CD4-positive, alpha-beta T cell treated with Interleukin-4 for 4 hours (primary cell): ENCODE data around the gene CHCHD4.

Experiments used
- DNase-seq: peaks from one replicate; pipeline ENCODE4 v3.0.0-alpha.2; 2020

Gene CHCHD4

DNA sequence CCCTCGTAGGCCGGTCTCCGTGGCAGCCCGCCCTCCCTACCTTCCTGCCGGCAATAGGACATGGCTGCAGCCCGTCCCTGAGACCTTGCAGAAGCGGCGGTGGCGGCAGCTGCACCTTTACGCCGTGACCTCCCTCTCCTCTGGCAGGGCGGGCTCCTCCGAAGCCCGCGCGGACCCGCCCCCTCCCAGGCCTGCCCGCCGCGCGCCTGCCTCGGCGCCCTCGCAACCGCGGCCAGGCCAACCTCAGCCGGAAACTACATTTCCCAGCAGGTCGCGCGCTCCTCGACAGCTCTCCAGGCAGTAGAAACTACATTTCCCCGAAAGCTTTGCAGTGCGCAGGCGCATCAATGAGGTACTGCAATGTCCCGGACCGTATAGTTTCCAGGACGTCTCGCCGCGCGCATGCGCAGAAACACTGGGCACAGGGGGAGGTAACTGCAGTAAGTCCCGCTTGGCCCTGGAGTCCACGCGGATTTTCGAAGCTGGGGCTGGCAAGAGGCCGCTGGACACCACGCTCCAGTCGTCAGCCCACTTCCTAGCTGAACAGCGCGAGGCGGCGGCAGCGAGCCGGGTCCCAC is at the start of gene CHCHD4, which contains the start of gene TMEM43:
Gene CHCHD4, minus strand, starts transcription at position 256 of the 578 bp plus-strand sequence. Its CDS starts 194 bp downstream, at position 62.
Gene TMEM43, plus strand, starts transcription at position 438 of the 578 bp plus-strand sequence. CDS start 142 bp downstream, outside the sequence.
- peak; percentile 99 for DNase-seq

DNA sequence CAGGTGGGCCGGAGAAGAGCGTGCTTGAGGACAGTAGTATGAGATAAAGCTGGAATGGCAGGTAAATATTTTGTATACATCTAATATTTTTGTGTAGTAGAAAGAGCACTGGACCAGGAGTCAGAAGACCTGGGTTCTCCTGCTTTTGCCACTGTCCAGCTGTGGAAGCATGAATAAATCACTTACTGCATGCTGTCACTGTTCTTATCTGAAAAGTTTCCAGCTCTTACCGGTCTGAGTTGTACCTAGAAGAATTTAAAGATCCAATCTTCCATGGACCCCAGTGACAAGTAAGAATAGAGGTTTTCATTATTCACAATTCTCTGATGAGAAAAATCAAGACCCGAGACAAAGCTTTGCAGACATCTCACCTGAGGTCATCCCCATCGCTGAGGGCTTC is 47.8 kb upstream of the CHCHD4 start:
- no peak for DNase-seq

DNA sequence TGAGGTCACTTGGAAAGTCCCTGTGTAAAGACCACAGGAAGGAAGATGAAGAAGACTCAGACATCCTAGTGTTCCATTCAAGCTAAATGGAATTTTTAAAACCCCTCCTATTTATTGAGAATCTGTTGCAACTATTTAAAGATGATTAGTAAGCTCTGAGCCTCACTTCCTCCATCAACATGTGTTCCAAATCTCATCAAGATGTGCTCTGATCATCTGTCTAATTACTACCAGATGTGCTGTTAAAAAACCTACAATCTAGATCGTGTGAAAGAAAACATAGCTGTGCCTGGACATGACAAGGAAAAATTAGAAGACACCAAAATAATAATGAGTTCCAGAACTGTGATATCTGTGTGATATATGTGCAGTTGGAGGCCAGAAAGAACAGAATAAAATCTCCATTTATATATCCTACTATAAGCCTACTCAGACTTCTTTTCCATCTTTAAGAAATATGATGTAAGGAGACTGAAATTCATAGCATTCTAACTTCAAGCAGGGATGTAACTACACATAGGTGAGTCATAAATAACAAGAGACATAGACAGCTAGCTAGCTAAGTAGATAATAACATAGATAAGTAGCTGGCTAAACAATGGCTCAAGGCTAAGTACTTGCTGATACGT is 46.0 kb upstream of the CHCHD4 start:
- no peak for DNase-seq

DNA sequence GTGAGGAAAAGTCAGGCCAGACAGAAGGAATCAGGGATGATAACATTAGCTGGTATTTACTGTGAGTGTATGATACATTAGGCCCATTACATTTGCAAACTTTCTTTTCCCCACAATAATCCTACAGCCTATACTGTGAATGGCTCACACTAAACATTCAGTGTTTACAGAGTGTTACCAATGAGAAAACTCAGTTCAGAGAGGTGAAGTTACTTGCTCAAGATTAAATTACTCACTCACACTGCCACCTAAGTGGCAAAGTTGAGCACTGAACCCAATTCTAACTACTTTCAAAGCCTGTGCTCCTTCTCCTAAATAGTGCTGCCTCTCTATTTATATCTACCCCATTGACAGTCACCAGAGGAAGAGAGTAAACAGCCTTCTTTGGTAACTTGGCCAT is 45.2 kb upstream of the CHCHD4 start:
- no peak for DNase-seq

DNA sequence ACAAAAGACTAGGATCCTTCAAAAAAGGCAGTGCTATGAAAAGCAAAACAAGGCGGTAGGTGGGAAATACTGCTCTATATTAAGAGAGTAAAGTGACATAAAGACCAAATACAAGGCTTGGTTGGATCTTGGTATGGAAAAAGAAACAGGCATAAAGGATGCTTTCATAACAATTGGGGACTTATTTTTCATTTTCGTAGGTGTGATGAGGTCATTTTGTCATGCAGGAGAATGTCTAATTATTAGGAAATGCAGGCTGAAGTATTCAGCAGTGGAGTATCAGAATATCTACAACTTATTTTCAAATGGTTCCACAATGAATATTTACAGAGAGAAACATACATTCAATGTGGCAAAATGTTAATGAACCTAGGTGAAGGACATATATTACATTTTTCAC is 44.8 kb upstream of the CHCHD4 start:
- no peak for DNase-seq

DNA sequence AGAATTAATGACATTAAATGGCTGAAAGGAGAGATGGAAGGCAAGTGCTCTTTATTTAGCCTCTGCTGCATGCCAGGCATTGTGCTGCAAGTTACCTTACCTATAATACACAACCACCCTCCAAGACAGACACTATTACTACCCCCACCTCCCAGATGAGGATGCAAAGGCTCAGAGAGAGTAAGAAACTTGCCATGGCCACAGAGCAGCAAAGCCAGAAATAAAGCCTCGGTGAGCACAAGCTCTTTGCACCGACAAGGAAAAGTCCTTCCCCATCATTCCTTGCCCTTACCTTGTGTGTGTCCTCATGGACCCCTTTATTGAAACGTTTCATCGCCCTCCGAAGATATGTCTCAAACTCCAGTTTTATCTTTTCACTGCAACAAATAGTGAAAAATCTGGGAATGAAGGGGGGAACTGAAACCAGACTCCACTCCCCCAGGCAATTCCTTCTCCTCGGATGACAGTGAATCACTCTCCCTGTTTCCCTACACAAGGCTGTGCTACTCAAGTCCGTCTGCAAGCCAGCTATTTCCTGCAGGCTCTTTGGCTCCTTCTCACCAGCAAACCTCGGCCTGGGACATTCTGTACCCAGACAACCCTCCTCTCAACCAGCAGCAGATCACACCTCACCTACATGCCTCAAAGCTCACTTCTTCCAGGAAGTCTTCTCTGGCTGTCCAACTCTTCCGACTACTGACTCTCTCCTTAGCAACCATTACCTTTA is 42.4 kb upstream of the CHCHD4 start:
- DNase-seq, result no peak

DNA sequence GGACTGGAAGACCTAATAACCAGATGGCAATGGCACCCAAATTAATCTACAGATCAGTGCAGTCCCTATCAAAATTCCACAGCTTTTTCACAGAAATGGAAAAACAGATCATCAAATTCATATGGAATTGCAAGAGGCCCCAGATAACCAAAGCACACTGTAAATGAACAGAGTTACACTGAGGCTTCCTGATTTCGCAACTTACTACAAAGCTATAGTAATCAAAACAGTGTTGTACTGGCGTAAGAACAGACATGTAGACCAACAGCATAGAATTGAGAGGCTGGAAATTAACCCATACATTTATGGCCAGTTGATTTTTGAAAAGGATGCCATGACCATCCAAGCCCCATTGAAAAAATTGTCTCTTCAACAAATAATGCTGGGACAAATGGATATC is 37.5 kb upstream of the CHCHD4 start:
- DNase-seq, result no peak

DNA sequence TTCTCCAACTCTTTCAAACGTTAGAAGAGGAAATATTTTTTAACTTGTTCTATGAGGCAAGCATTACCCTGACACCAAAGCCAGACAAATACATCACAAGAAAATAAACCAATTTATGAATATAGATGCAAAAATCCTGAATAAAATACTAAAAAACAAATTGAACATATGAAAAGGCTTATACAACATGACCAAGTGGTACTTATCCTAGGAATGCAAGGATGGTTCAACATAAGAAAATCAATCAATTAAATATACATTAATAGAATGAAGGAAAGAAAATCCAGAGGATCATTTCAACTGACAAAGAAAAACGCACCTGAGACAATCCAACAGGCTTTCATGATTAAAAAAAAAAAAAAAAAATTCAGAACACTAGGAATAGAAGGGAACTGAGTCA is 36.6 kb upstream of the CHCHD4 start:
- no peak for DNase-seq

DNA sequence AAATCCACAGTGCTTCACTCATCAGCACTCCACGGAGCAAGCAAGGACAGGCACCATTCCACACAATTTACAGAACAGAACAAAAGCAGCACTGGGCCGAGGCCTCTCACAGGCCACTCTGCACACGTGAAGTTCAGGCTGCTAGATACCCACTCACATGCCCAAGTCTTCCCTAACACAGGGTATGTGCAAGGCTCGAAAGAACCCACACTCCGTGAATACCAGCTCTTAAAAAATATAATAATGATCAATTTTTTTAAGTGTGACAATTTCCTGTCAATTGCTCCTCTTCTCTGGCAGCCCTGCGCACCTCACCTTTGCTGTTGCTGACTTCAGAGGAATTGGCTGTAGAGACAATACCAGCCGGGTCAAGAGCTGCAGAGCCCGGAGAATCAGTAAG is 34.8 kb upstream of the CHCHD4 start:
- no peak for DNase-seq

DNA sequence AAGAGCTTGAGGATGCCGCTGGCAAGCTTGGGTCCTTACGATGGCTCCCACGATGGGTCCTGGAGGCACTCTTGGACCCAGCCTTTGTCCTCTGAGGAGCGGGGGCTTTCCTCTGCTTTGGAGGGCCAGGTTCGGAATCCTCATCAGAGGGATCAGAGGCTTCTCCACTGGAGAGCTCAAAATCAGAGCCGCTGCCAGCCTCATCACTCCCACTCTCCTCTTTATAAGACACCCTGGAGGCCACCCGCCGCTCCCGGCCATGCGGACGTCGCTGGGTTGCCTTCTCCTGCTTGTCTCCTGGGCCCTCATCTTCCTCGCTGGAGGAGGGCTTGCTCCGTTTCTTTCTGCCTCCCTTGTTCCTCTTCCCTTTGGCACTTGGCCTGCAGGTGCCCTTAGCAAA is 33.7 kb upstream of the CHCHD4 start:
- DNase-seq, result no peak

DNA sequence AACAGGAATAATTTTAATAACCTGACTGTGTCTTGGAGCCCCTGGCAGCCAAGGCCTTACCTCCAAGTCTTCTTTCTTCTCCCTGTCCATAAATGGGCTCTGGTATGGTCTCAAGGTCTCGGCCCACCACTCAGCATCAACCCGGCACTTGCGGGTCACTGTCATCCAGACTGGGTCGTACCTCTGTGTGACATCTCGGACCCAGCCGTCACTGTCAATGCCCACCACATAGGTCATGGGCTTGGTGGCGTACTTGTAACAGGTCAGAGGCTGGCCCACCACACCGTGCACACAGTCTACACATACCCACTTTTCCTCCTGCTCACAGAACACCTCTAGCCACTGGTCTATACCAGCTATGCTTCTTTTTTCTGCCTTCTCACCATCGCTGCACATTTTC is 33.3 kb upstream of the CHCHD4 start:
- DNase-seq, result no peak

DNA sequence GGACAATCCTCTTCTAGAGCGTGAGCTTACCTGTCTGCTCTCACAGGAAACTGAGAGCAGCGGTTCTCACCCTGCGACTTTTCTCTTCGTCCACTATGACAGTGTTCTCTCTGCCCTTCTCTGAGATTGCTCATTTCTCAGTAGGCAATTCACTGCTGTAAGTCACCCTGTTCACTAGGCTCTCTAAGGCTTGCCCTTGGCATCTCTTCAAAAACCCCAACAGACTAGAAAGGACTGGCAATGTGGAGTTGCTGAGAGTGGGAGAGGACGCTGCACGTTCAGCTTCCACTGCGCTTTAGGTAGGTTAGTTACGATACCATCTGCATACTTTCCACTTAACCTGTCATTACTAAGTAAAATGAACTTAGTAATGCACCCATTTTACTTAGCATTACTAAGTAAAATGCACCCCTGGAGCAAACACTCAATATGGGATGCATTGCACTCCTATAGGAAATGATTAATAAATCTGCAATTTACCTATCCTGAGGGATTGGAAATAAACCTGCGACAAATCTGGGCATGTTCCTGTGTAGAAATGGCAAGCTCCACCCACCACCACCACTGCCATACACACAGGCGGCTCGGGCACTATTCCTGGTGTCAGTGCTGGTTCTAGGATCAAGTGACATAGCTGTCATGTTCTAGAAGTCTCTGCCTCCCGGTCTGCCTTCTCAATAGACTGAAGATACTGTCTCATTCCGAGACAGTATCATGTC is 32.3 kb upstream of the CHCHD4 start:
- no peak for DNase-seq

DNA sequence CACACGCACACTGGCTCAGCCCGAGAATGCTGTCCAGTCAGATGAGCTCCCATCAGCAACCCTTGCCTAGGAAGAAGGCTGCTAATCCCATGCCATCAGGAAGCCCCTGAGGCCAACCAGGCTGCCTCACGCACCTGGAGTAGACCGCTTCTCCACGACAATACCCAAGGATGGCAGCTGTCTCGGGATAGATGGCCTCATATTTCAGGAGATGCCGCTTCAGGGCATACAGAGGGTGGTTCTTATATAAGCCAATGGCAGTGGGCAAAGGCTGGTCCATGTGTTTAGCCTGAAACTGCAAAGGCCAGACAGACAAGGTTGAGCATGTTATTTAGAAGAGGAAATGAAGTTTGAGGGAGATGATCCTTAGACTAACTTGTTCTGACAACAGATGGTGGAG is 31.5 kb upstream of the CHCHD4 start:
- no peak for DNase-seq

DNA sequence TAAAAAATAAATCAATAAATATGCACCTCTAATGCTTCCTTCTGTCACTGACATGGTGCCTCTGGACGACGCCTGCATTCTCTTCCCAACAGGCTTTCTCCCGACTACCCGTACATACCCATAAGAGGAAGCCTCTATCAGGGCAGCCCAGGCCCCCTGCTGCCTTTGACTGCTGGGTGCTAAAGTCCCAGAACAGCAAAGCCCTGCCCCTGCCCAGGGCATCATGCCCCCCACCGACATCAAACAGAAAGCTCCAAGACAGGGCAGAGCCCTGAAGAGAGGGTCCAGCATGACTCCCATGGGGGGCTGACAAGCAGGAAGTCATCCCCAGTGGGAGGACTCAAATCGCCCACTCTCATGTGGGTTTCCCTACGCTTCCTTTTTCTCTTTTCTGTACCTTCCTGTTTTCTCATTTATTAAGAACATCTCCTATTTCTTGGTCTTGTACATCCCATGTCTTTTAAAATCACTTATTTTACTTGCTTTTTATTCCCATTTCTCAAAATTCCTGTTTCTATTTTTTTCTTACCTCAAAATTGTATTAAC is 30.3 kb upstream of the CHCHD4 start:
- no peak for DNase-seq

DNA sequence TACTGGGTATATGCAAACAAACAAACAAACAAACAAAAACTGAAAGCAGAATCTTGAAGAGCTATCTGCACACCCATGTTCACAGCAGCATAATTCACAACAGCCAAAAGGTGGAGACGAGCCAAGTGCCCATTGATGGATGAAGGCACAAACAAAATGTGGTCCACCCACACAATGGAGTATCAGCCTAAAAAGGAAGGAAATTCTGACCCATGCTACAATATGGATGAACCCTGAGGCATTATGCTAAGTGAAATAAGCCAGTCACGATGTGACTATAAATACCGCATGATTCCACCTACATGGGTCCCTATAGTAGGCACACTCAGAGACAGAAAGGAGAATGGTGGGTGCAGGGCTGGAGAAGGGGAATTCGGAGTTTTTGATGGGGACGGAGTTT is 29.6 kb upstream of the CHCHD4 start:
- DNase-seq, result no peak

DNA sequence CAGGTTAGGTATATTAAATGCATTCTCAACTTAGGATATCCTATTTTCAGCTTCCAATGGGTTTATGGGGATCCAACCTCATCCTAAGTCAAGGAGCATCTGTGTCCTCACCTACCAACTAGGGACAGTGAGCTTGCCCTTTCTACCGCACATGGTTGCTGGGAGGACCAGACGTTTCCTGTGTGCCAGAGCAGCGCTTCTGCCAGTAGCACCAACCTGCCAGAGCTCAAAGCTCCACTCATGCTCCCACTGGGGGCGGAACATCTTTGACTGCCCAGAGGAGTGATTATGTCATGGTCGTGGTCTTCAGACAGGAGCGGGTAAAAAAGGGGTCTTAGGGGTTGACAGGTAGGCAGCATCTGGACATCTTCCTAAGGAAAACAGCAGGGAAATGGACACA is 29.0 kb upstream of the CHCHD4 start:
- no peak for DNase-seq

DNA sequence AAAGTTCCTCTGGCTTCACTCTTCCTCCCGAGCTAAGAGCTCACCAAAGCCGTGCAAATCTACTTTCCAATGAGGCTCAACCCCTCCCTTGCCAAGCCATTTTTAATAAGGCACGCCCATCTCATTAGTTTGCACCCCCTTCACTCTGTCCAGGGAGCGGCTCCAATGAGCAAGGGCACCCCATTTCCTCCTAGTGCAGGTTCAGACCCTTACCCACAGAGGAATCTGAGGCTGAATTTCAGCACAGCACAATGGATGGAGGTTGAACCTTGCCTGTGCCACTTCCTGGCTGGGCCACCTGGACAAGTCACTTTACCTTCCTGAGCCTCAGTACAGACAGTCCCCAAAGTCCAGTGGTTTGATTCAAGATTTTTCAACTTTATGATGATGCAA is 28.3 kb upstream of the CHCHD4 start:
- DNase-seq, result no peak

DNA sequence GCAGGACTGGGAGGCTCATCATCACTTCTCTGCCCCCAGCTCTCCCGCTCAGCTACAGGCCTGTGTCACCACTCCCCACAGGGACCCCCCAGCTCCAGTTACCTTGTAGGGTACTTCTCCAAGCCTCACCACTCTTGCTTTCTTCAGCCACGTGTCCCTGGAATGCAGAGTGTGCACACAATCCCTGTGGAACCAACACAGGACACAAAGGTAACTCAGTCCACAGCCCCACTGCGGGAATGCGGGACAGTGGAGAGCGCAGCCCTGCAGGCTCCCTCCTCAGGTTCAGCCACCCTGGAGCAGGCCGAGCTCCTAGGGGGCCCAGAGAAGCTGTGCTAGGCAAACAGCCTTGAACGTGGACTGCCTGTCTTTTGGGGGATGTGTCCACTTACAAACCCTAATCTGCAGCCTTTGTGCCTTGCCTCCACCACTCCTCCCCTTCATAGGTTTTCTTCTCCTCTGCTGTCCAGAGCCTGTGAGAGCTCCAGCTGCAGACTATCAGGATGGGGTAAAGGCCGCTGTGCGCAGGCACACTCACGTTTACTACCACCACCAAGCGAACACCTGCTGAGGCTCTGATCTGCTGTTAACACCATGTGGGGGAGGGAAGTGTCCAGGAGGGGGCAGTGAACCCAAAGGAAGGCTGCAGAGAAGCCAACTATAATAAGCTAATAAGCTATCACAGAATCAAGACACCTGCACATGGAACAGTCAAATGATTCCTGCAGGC is 27.7 kb upstream of the CHCHD4 start:
- peak; percentile 23 for DNase-seq

DNA sequence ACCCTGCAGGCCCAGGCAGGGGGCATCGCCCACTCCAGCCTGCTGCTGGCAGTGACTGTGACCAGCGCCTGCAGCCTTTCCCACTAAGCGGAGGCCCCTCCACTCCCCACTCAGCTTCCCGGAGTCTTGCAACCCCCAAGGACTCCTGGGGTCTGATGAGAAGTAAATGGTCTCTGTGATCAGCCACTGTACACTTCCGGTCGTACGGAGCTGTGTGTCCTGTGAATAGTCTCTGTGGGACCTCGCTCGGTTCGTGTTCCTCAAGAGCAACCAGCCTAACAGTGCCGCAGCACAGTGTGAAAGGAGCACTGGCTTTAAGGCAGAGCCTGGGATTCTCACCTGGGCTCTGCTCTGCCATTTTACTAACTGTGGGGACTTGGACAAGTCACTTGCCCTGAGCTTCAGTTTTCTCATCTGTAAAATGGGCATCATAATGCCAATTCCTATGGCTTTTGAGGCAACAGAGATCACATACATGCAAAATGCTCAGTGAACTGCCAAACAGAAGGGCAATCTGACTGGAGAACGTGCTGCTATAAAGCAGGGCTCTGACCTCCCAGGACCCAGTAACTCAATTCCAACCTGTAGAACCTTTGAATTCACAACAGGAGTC is 26.9 kb upstream of the CHCHD4 start:
- no peak for DNase-seq

DNA sequence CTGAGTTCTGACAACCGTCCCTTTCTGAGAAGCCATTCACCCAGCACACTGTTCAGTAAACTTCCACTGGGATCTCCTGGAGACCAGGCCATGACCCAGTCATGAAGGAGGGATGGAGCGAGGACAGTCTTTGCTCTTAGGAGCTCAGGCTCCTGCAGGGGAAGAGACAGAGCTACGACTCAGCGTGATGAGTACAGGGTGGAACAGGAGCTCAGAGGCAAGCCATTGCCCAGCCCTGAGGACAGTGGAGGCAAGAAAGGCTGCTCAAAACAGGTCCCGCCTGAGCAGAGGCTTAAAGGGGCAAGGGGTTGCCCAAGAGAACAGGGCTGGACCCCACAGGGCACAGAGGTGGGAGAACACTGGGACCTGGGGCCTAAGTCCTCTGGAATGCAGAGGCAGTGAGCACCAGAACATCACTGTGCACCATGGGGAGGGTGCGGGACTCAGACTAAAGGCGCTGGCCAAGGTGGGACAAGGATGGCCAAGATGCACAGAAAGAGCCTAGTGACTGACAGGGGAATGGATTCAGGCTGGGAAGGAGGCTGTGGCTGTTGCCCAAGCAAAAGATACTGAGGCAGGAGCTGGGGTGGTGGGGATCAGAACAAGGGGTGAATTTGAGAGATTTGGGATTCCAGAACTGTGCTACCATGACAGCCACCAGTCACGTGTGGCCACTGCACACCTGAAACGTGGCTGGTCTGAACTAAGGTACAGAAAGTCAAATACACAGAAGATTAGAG is 26.0 kb upstream of the CHCHD4 start:
- no peak for DNase-seq

DNA sequence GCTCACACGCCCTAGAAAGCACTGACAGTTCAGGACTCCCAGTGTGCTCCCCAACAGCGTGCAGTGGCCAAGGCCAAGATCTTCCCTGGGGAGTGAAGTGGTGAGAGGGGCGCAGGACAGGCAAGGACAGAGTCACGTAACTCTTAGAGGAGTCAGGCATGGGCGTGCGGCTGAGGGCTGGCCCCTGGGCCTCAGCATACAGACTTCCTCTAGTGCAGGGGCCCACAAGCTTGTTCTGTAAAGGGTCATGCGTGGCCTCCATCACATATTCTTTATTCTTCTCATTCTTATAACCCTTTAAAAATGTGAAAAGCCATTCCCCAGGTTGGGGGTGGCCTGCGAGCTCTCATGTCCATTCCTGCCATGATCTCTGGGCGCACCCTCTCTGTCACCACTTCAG is 25.4 kb upstream of the CHCHD4 start:
- no peak for DNase-seq
